HepG2 (cell line): Measurements from ENCODE around the gene THSD4. TPM values are rescaled to one million over a fixed set of nuclear protein-coding genes. Genes with fewer than 3 reads are reported as not detected.
"Not testable (repeated sequence)": the region's sequence is repeated elsewhere in the genome, so short reads cannot be mapped to it uniquely, and the experiment has no call there.

Source experiments
- ATAC-seq: fragments of 200-7000 bp; cut with Tn5 transposase; 3 replicates; pipeline ENCODE4 v1.9.1; 2020; ENCODE audit warnings: mild to moderate bottlenecking, moderate library complexity
- BruUV-seq: library from RNA; stranded (reverse); fragments of 400-500 nt; replicated peaks from 2 replicates; lab custom pipeline; 2021; lab: Mats Ljungman, UMichigan
- CTCF ChIA-PET: fragments of 300-600 bp; formaldehyde crosslinking; extraction: SDS; loops from one replicate; lab custom pipeline; 2021; ENCODE audit warnings: low total read pairs, inconsistent platforms, low intra/inter-chr PET ratio; lab: Yijun Ruan, JAX
- POLR2A ChIA-PET: fragments of 350-600 bp; sonication (Branson Sonifier 250); formaldehyde crosslinking; loops from one replicate; lab custom pipeline; 2020; ENCODE audit warnings: antibody characterized with exemption, inconsistent platforms; lab: Yijun Ruan, JAX
- DNase-seq: peaks from one replicate; pipeline ENCODE4 v3.0.0-alpha.2; 2015; ENCODE audit warnings: low spot score
- FAIRE-seq: peaks from 3 replicates; lab custom pipeline; 2011; peaks lifted over from hg19 to GRCh38; lab: Jason Lieb, UNC
- H2AFZ ChIP-seq: one replicate; pipeline ENCODE4 v1.6.1; 2011; ENCODE audit warnings: low read length, inconsistent platforms
- H3K27ac ChIP-seq: fragments of 300-600 bp; 3 replicates; pipeline ENCODE4 v1.8.0; 2011; ENCODE audit warnings: mixed run types, mild to moderate bottlenecking, mixed read lengths, low read length, inconsistent platforms; ENCODE audit not compliant: insufficient read depth; ENCODE audit errors: extremely low read length
- H3K27me3 ChIP-seq, 2 experiments: fragments of 200-600 bp in 1 of 2; 2 replicates in 1 of 2; 3 replicates in 1 of 2; pipeline versions ENCODE4 v1.6.0 to v1.8.0; 2011; ENCODE audit warnings: low read length in 2 of 2, mild to moderate bottlenecking in 2 of 2, moderate library complexity in 2 of 2, inconsistent platforms in 1 of 2; ENCODE audit not compliant: insufficient read depth in 2 of 2, control insufficient read depth in 1 of 2
- H3K36me3 ChIP-seq, 2 experiments: fragments of 200-600 bp in 1 of 2; replicated peaks in 1 of 2; 2 replicates in 1 of 2; 3 replicates in 1 of 2; pipeline versions ENCODE4 v1.5.1 to v1.8.0; 2011; ENCODE audit warnings: low read length in 2 of 2, inconsistent platforms in 1 of 2; ENCODE audit not compliant: insufficient read depth in 2 of 2, control insufficient read depth in 1 of 2
- H3K4me1 ChIP-seq: 2 replicates; pipeline ENCODE4 v1.5.1; 2012; ENCODE audit warnings: low read length, inconsistent platforms; ENCODE audit not compliant: insufficient read depth
- H3K4me2 ChIP-seq: 2 replicates; pipeline ENCODE4 v1.6.0; 2011; ENCODE audit warnings: low read depth, low read length, inconsistent platforms
- H3K4me3 ChIP-seq, 3 experiments: fragments of 200-600 bp in 1 of 3; sonication (generic), shearing (Covaris generic) in 1 of 3; replicated peaks in 1 of 3; 2 replicates each; pipeline ENCODE4 v1.5.1; 2011 to 2016; ENCODE audit warnings: low read length in 3 of 3, inconsistent platforms in 2 of 3, low read depth in 2 of 3, mild to moderate bottlenecking in 2 of 3, control low read depth in 1 of 3, mixed read lengths in 1 of 3; ENCODE audit not compliant: insufficient read depth in 1 of 3
- H3K79me2 ChIP-seq: one replicate; pipeline ENCODE4 v1.6.1; 2011; ENCODE audit warnings: low read length, inconsistent platforms; ENCODE audit not compliant: insufficient read depth
- H3K9ac ChIP-seq: 2 replicates; pipeline ENCODE4 v1.6.0; 2011; ENCODE audit warnings: mild to moderate bottlenecking, low read depth, low read length, inconsistent platforms; ENCODE audit not compliant: insufficient read depth
- H3K9me3 ChIP-seq: 2 replicates; pipeline ENCODE4 v1.5.1; 2012; ENCODE audit warnings: mild to moderate bottlenecking, low read length
- H4K20me1 ChIP-seq: 2 replicates; pipeline ENCODE4 v1.6.0; 2011; ENCODE audit warnings: inconsistent platforms, mild to moderate bottlenecking, low read length, moderate library complexity; ENCODE audit not compliant: insufficient read depth
- AGO2 ChIP-seq: fragments of 200-400 bp; formaldehyde crosslinking; optimal IDR thresholded peaks from 2 replicates; pipeline ENCODE3; 2017; ENCODE audit warnings: mild to moderate bottlenecking, low read depth, low read length, moderate library complexity
- HES4 ChIP-seq: sonication (generic); formaldehyde crosslinking; IDR thresholded peaks from 2 replicates; pipeline ENCODE4 v1.9.0; 2021; ENCODE audit warnings: mild to moderate bottlenecking, missing genetic modification reagents, borderline replicate concordance
- HHEX ChIP-seq: IDR thresholded peaks from 2 replicates; pipeline ENCODE4 v1.6.1; 2016; ENCODE audit warnings: control low read depth
- KDM1A ChIP-seq: IDR thresholded peaks from 2 replicates; pipeline ENCODE4 v1.6.1; 2016; ENCODE audit warnings: missing compliant biosample characterization
- MYC ChIP-seq: sonication (generic); formaldehyde crosslinking; IDR thresholded peaks from 2 replicates; pipeline ENCODE4 v1.9.0; 2021; ENCODE audit warnings: missing genetic modification reagents, borderline replicate concordance
- NFRKB ChIP-seq: fragments of 450-650 bp; IDR thresholded peaks from 2 replicates; pipeline ENCODE4 v1.6.1; 2017
- TBL1XR1 ChIP-seq: fragments of 150-350 bp; IDR thresholded peaks from 2 replicates; pipeline ENCODE4 v1.6.1; 2014; ENCODE audit warnings: borderline replicate concordance, low read length; ENCODE audit not compliant: partially characterized antibody
- U2AF1 ChIP-seq: fragments of 200-400 bp; formaldehyde crosslinking; optimal IDR thresholded peaks from 2 replicates; pipeline ENCODE3; 2017; ENCODE audit warnings: mild to moderate bottlenecking, low read depth, low read length
- ZMYM4 ChIP-seq: sonication (generic); formaldehyde crosslinking; IDR thresholded peaks from 2 replicates; pipeline ENCODE4 v1.8.1; 2023; ENCODE audit warnings: mild to moderate bottlenecking, missing genetic modification reagents
- ZNF10 ChIP-seq: sonication (generic); formaldehyde crosslinking; IDR thresholded peaks from 2 replicates; pipeline ENCODE4 v1.4.0; 2020; ENCODE audit warnings: mild to moderate bottlenecking, low read depth, missing genetic modification reagents, borderline replicate concordance
- ZNF230 ChIP-seq: sonication (generic); formaldehyde crosslinking; IDR thresholded peaks from 2 replicates; pipeline ENCODE4 v1.4.0; 2020; ENCODE audit warnings: mild to moderate bottlenecking, missing genetic modification reagents
- WGBS: methylation state at CpG from one replicate; pipeline ENCODE4 v1.1.6; 2017; ENCODE audit warnings: low lambda C conversion rate; 5-methylcytosine and 5-hydroxymethylcytosine counted together
- in situ Hi-C: cut with HindIII; loops from 2 replicates; pipeline ENCODE4 v1.10.0; 2017; ENCODE audit warnings: low pct_unique_long_range_greater_than_20kb; ENCODE audit not compliant: extremely low pct_ligation_motif_present
- intact Hi-C: fragments of 100-400 bp; cut with micrococcal nuclease; formaldehyde crosslinking; loops from one replicate; pipeline ENCODE4 v1.10.0; 2022; ENCODE audit not compliant: unreplicated experiment
- polyA plus RNA-seq, 8 experiments: library from polyadenylated mRNA; depleted of rRNA in 3 of 8; stranded (reverse) in 7 of 8; unstranded in 1 of 8; fragments of >200 nt; fragmentation: Illumina TruSeq in 4 of 8; extraction: Trizol in 4 of 8; gene quantifications; 2 replicates each; pipeline versions ENCODE4 v1.2.1 to v1.2.3, GENCODE V29; 2011 to 2016; ENCODE audit warnings: low read depth in 4 of 8, missing spikeins in 1 of 8, mixed read lengths in 1 of 8; ENCODE audit not compliant: insufficient read depth in 1 of 8
- total RNA-seq, 5 experiments: library from RNA; depleted of rRNA; stranded (reverse); fragments of >200 nt; fragmentation: Illumina TruSeq; extraction: Trizol; gene quantifications; 2 replicates each; pipeline ENCODE4 v1.2.3, GENCODE V29; 2016; ENCODE audit warnings: low read depth in 1 of 5

Gene THSD4
- total and polyA plus RNA-seq, 2 of the 13 experiments (the other 11 are each of a cell fraction or from before 2014, with no cell fraction given), result 0.07 to 0.21 TPM

DNA sequence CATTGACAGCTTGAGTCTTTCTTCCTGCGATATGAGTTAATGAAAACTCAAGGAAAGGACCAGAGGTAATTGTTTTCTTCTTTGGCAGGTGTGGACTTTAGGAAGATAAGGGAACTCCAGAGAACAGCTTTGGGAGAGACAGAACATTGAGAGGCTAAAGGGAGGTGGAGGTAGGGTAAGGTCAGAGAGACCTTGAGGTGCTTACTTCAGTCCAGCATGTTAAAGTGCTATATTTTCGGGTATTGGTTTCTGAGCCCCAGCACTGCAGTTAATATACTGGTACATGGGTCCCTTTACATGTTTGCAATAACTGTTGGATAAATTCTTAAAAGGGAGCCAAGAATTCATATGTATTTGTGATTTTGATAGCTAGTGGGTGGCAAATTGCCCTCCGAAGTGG, 322.1 kb downstream of the THSD4 start (continued):
- TF ChIP-seq TBL1XR1, result no peak
- no peak for TF ChIP-seq ZNF10 (CRISPR knock-in tag)
- TF ChIP-seq NFRKB, result no peak

DNA sequence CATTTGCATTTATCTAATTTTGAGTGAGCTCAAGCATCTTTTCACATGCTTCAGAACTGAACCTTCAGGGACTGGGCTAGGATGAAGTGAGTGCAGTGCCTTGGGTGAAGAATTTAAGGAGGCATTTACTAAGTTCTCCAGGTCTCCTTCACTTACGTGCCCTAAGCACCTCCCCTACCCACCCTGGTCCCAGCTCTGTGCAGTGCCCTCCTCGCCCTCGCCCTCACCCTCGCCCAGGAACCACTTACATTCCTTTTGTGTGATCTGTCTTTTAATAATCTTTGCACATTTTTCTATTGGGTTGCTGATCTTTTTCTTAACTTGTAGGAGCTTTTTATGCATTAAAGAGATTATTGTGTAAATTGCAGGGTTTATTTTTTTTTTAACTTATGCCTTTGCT, 322.6 kb downstream of the THSD4 start:
- Histone ChIP-seq H3K27ac (no peak overlapping the region), H3K27me3 (no peaks in the 10 kb centered on the region), H2AFZ (no peak overlapping the region), H3K79me2 (no peaks in the 10 kb centered on the region), H4K20me1 (no peaks in the 10 kb centered on the region), H3K4me3 (no peak overlapping the region), H3K36me3 (no peaks in the 10 kb centered on the region), H3K9me3 (no peaks in the 10 kb centered on the region), H3K4me2 (no peak overlapping the region), H3K4me1 (no peaks in the 10 kb centered on the region), H3K9ac (no peak overlapping the region)
- in situ Hi-C loops, result no loop called here
- intact Hi-C loops, result no loop called here
- ATAC-seq (no peak), FAIRE-seq (no peak), DNase-seq (no peak)
- no TSS peak for BruUV-seq
- CTCF ChIA-PET, result no interaction called here
- no peak for TF ChIP-seq HHEX
- no peak for TF ChIP-seq MYC (CRISPR knock-in tag)
- TF ChIP-seq KDM1A (CRISPR knock-in tag), result no peak
- no peak for TF ChIP-seq HES4 (CRISPR knock-in tag)
- no peak for TF ChIP-seq ZMYM4 (CRISPR knock-in tag)
- TF ChIP-seq U2AF1, result no peak
- TF ChIP-seq AGO2, result no peak
- TF ChIP-seq ZNF230 (CRISPR knock-in tag), result no peak
- POLR2A ChIA-PET, result no interaction called here
- 5% methylated on average over 4 of the region's 4 CpGs for WGBS

DNA sequence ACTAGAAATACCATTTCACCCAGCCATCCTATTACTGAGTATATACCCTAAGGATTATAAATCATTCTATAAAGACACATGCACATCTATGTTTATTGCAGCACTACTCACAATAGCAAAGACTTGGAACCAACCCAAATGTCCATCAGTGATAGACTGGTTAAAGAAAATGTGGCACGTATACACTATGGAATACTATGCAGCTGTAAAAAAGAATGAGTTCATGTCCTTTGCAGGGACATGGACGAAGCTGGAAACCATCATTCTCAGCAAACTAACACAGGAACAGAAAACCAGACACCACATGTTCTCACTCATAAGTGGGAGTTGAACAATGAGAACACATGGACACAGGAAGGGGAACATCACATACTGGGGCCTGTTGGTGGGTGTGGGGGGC, 324.2 kb downstream of the THSD4 start:
- DNase-seq, in situ Hi-C loops, H3K36me3 ChIP-seq, H3K9ac ChIP-seq, ATAC-seq, H3K4me3 ChIP-seq, H2AFZ ChIP-seq, H3K79me2 ChIP-seq, BruUV-seq, FAIRE-seq, H3K9me3 ChIP-seq, H3K27ac ChIP-seq, H3K27me3 ChIP-seq, H4K20me1 ChIP-seq, POLR2A ChIA-PET, intact Hi-C loops, H3K4me2 ChIP-seq: not testable (repeated sequence)
- CTCF ChIA-PET, result interaction anchor here (1.1 to 2.5 kb wide), 3 partner anchors 324 to 465 kb away, joined by 4 to 42 read pairs (median 7); partner anchors contain the start of gene THSD4
- 4% methylated on average over 2 of the region's 2 CpGs for WGBS
- H3K4me1 ChIP-seq, result peaks cover 14% of the 10 kb centered on the region
